Measurements from ENCODE around the gene WDR70. TPM values are rescaled to one million over a fixed set of nuclear protein-coding genes. Genes with fewer than 3 reads are reported as not detected.
"Not testable (repeated sequence)": the region's sequence is repeated elsewhere in the genome, so short reads cannot be mapped to it uniquely, and the experiment has no call there.

WDR70 gene
- total RNA-seq, 2 donors from 2014 or later: 34.2 to 36.1 TPM

DNA sequence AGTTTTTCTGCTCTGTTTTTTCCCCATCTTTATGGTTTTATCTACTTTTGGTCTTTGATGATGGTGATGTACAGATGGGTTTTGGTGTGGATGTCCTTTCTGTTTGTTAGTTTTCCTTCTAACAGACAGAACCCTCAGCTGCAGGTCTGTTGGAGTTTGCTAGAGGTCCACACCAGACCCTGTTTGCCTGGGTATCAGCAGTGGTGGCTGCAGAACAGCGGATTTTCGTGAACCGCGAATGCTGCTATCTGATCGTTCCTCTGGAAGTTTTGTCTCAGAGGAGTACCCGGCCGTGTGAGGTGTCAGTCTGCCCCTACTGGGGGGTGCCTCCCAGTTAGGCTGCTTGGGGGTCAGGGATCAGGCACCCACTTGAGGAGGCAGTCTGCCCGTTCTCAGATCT, 300.2 kb downstream of the WDR70 start:
- not testable (repeated sequence) for H3K27ac ChIP-seq (ENCODE audit: low read depth, low read length); H3K4me1 Mint-ChIP-seq; H3K4me3 Mint-ChIP-seq; H3K27ac Mint-ChIP-seq; H3K9ac ChIP-seq (ENCODE audit: extremely low read depth, low read length, poor library complexity, severe bottlenecking); H3K27me3 ChIP-seq (ENCODE audit: control insufficient read depth, insufficient read depth, low read length, poor library complexity, severe bottlenecking); H3K27me3 Mint-ChIP-seq (ENCODE audit: insufficient read depth); H3K4me1 ChIP-seq (ENCODE audit: control insufficient read depth, insufficient read depth, low read length); H3K36me3 ChIP-seq (ENCODE audit: control insufficient read depth, insufficient read depth, low read length); DNase-seq; H3K4me3 ChIP-seq (ENCODE audit: low read length)
- WGBS, 2 experiments (ENCODE audit: insufficient coverage in 1 of 2, insufficient read length in 1 of 2): 93 to 100% methylated on average over 1 to 8 of the region's 8 CpGs
- H3K9me3 ChIP-seq (ENCODE audit: control insufficient read depth, low read length): peaks cover 14% of the 10 kb centered on the region
- Mint-ChIP-seq H3K9me3 (peaks cover 54% of the 10 kb centered on the region), H3K36me3 (ENCODE audit: low read depth) (peaks cover 19% of the 10 kb centered on the region)

GRCh38 chr5:37679903-37680302, 300.8 kb downstream of the WDR70 start:
- H3K36me3 ChIP-seq (ENCODE audit: control insufficient read depth, insufficient read depth, low read length); H3K4me3 Mint-ChIP-seq; H3K27ac Mint-ChIP-seq; H3K4me1 ChIP-seq (ENCODE audit: control insufficient read depth, insufficient read depth, low read length); H3K4me3 ChIP-seq (ENCODE audit: low read length); DNase-seq; H3K9ac ChIP-seq (ENCODE audit: extremely low read depth, low read length, poor library complexity, severe bottlenecking); H3K27me3 ChIP-seq (ENCODE audit: control insufficient read depth, insufficient read depth, low read length, poor library complexity, severe bottlenecking); H3K4me1 Mint-ChIP-seq; H3K27ac ChIP-seq (ENCODE audit: low read depth, low read length); H3K27me3 Mint-ChIP-seq (ENCODE audit: insufficient read depth): not testable (repeated sequence)
- Mint-ChIP-seq H3K9me3 (peaks cover 54% of the 10 kb centered on the region), H3K36me3 (ENCODE audit: low read depth) (peaks cover 19% of the 10 kb centered on the region)
- peaks cover 14% of the 10 kb centered on the region for H3K9me3 ChIP-seq (ENCODE audit: control insufficient read depth, low read length)
- WGBS, 2 experiments (ENCODE audit: insufficient coverage in 1 of 2, insufficient read length in 1 of 2): 94 to 100% methylated on average over 3 to 4 of the region's 4 CpGs

GRCh38 chr5:37683072-37683471, 304.0 kb downstream of the WDR70 start:
- H3K36me3 ChIP-seq (ENCODE audit: control insufficient read depth, insufficient read depth, low read length): no peaks in the 10 kb centered on the region
- no peaks in the 10 kb centered on the region for H3K4me1 ChIP-seq (ENCODE audit: control insufficient read depth, insufficient read depth, low read length)
- 88% methylated on average over 1 of the region's 1 CpG; no CpG with 5 or more reads in 1 of the 2 experiments for WGBS, 2 experiments (ENCODE audit: insufficient coverage in 1 of 2, insufficient read length in 1 of 2)
- H3K4me1 Mint-ChIP-seq: no peaks in the 10 kb centered on the region
- peaks cover 19% of the 10 kb centered on the region for H3K36me3 Mint-ChIP-seq (ENCODE audit: low read depth)
- no peak overlapping the region for H3K4me3 Mint-ChIP-seq
- H3K4me3 ChIP-seq (ENCODE audit: low read length): no peak overlapping the region
- no peaks in the 10 kb centered on the region for H3K27me3 ChIP-seq (ENCODE audit: control insufficient read depth, insufficient read depth, low read length, poor library complexity, severe bottlenecking)
- peaks cover 14% of the 10 kb centered on the region for H3K9me3 ChIP-seq (ENCODE audit: control insufficient read depth, low read length)
- H3K9ac ChIP-seq (ENCODE audit: extremely low read depth, low read length, poor library complexity, severe bottlenecking): no peak overlapping the region
- TF ChIP-seq, protein P1, sequence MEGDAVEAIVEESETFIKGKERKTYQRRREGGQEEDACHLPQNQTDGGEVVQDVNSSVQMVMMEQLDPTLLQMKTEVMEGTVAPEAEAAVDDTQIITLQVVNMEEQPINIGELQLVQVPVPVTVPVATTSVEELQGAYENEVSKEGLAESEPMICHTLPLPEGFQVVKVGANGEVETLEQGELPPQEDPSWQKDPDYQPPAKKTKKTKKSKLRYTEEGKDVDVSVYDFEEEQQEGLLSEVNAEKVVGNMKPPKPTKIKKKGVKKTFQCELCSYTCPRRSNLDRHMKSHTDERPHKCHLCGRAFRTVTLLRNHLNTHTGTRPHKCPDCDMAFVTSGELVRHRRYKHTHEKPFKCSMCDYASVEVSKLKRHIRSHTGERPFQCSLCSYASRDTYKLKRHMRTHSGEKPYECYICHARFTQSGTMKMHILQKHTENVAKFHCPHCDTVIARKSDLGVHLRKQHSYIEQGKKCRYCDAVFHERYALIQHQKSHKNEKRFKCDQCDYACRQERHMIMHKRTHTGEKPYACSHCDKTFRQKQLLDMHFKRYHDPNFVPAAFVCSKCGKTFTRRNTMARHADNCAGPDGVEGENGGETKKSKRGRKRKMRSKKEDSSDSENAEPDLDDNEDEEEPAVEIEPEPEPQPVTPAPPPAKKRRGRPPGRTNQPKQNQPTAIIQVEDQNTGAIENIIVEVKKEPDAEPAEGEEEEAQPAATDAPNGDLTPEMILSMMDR (conservative IDR thresholded peaks at IDR 0.05): no peak
- H3K27ac ChIP-seq (ENCODE audit: low read depth, low read length): no peak overlapping the region
- no peak overlapping the region for H3K27ac Mint-ChIP-seq
- no peaks in the 10 kb centered on the region for H3K27me3 Mint-ChIP-seq (ENCODE audit: insufficient read depth)
- peaks cover 42% of the 10 kb centered on the region for H3K9me3 Mint-ChIP-seq
- no peak for DNase-seq

GRCh38 chr5:37685211-37685610, 306.1 kb downstream of the WDR70 start:
- H3K36me3 ChIP-seq (ENCODE audit: control insufficient read depth, insufficient read depth, low read length): no peaks in the 10 kb centered on the region
- Mint-ChIP-seq H3K9me3 (peaks cover 32% of the 10 kb centered on the region), H3K36me3 (ENCODE audit: low read depth) (peaks cover 18% of the 10 kb centered on the region), H3K4me1 (no peaks in the 10 kb centered on the region), H3K27me3 (ENCODE audit: insufficient read depth) (no peaks in the 10 kb centered on the region), H3K4me3 (no peak overlapping the region), H3K27ac (no peak overlapping the region)
- DNase-seq: no peak
- no peaks in the 10 kb centered on the region for H3K4me1 ChIP-seq (ENCODE audit: control insufficient read depth, insufficient read depth, low read length)
- TF ChIP-seq, protein P1 (conservative IDR thresholded peaks at IDR 0.05): no peak
- H3K4me3 ChIP-seq (ENCODE audit: low read length): no peak overlapping the region
- no peaks in the 10 kb centered on the region for H3K27me3 ChIP-seq (ENCODE audit: control insufficient read depth, insufficient read depth, low read length, poor library complexity, severe bottlenecking)
- WGBS, 2 experiments (ENCODE audit: insufficient coverage in 1 of 2, insufficient read length in 1 of 2): 92 to 100% methylated on average over 2 to 3 of the region's 3 CpGs
- no peak overlapping the region for H3K27ac ChIP-seq (ENCODE audit: low read depth, low read length)
- H3K9ac ChIP-seq (ENCODE audit: extremely low read depth, low read length, poor library complexity, severe bottlenecking): no peak overlapping the region
- peaks cover 8% of the 10 kb centered on the region for H3K9me3 ChIP-seq (ENCODE audit: control insufficient read depth, low read length)
